ENCODE data around the gene ERI2. TPM values are rescaled to one million over a fixed set of nuclear protein-coding genes. Genes with fewer than 3 reads are reported as not detected.

The ERI2 gene
- total RNA-seq, 4 donors from 2014 or later: 6.7 to 15.5 (median 12.0) TPM

DNA sequence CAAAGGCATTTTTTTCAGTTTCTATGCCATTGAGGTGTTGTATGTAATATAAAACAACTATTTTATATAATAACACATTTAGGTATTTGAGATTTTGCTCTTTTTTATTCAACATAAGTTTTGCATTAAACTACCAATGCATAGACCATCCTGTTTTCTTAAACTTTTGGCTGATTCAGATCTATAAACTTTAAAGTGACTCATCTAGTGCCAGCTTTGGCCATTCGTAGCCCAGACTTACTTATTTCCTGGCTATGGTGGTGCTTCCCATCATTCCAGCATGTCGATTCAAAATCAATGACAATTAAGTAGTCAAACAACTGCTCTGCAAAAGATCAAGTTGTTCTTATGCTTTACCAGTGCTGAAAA is 3.1 kb downstream of the ERI2 start:
- intact Hi-C loops (cut with DNase I; ENCODE audit: low total_unique reads): no loop called here

DNA sequence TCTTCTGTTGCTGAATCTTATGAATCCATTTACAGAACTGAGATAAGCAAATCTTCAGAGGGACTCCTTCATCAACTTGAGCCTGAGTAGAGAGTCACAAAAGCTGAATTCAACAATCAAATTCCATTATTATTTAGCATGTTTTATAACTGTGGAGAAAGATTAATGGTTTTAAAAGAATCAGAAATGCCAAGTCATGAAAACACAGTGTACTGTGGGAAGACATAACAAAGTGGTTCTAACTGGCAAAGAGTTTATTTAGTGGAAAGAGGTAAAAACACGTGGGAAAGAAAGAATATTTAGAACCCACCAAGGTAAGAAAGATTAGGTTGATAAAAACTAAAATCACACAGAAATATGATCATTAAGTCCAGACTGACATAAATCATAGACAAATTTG is 5.0 kb downstream of the ERI2 start:
- TF ChIP-seq POLR2A (IDR thresholded peaks at IDR 0.05): no peak
- TF ChIP-seq, protein P1, sequence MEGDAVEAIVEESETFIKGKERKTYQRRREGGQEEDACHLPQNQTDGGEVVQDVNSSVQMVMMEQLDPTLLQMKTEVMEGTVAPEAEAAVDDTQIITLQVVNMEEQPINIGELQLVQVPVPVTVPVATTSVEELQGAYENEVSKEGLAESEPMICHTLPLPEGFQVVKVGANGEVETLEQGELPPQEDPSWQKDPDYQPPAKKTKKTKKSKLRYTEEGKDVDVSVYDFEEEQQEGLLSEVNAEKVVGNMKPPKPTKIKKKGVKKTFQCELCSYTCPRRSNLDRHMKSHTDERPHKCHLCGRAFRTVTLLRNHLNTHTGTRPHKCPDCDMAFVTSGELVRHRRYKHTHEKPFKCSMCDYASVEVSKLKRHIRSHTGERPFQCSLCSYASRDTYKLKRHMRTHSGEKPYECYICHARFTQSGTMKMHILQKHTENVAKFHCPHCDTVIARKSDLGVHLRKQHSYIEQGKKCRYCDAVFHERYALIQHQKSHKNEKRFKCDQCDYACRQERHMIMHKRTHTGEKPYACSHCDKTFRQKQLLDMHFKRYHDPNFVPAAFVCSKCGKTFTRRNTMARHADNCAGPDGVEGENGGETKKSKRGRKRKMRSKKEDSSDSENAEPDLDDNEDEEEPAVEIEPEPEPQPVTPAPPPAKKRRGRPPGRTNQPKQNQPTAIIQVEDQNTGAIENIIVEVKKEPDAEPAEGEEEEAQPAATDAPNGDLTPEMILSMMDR (IDR thresholded peaks at IDR 0.05): no peak
- H3K4me3 ChIP-seq (ENCODE audit: low read depth, poor library complexity, severe bottlenecking): no peak overlapping the region
- 53 to 67% methylated on average over 1 of the region's 1 CpG for WGBS, 2 donors
- intact Hi-C loops (cut with DNase I; ENCODE audit: low total_unique reads): no loop called here
- no peak for DNase-seq (ENCODE audit: low spot score in 2 of 2)

More for the DNA sequence above, 3.1 kb downstream of the ERI2 start:
- DNase-seq (ENCODE audit: low spot score in 2 of 2): no peak
- 66 to 67% methylated on average over 2 of the region's 2 CpGs for WGBS, 2 donors
- TF ChIP-seq, protein P1 (IDR thresholded peaks at IDR 0.05): no peak
- no peak for TF ChIP-seq POLR2A (IDR thresholded peaks at IDR 0.05)
- no peak overlapping the region for H3K4me3 ChIP-seq (ENCODE audit: low read depth, poor library complexity, severe bottlenecking)

DNA sequence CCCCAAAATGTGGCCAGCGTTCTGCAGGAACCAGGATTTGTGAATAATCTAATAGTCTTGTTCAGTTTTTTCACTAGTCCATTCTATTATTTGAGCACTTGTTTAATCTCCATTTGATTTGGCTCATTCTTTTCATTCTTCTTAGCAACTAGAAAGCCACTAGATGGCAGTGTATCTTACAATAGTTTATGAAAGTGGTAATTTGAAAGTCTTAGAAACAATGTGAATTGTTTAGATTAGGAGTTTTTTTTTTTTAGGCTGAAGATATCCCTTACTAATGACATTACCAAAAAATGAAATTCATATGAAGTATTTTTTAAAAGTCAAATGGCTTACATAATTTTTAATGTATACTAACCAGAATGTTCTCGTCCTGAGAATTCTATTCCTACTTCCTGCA is 6.7 kb downstream of the ERI2 start:
- WGBS, 2 donors: 47 to 65% methylated on average over 2 of the region's 2 CpGs

DNA sequence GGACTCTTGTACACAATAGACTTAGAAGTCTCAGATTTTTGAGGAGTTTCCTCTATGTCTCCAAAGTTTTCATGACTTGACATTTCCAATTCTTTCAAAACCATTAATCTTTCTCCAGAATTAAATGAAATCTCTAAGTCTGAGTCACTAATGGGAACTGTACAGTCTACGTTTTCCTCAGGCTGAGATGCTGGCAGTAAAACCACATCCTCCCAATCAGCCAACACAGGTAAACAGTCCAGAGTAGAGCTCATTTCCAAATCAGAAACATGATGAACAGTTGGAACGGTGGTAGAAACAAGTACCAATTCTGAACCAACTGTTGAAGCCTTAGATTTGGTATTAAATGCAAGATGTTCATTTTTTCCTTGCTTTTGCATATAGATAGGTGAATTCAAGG is 7.9 kb downstream of the ERI2 start:
- H3K4me3 ChIP-seq (ENCODE audit: low read depth, poor library complexity, severe bottlenecking): no peak overlapping the region
- 73 to 74% methylated on average over 2 of the region's 2 CpGs for WGBS, 2 donors
- DNase-seq (ENCODE audit: low spot score in 2 of 2): no peak
- intact Hi-C loops (cut with DNase I; ENCODE audit: low total_unique reads): no loop called here
- TF ChIP-seq, protein P1 (IDR thresholded peaks at IDR 0.05): no peak
- no peak for TF ChIP-seq POLR2A (IDR thresholded peaks at IDR 0.05)

More for the DNA sequence above, 6.7 kb downstream of the ERI2 start:
- H3K4me3 ChIP-seq (ENCODE audit: low read depth, poor library complexity, severe bottlenecking): no peak overlapping the region
- intact Hi-C loops (cut with DNase I; ENCODE audit: low total_unique reads): no loop called here
- DNase-seq (ENCODE audit: low spot score in 2 of 2): no peak
- no peak for TF ChIP-seq POLR2A (IDR thresholded peaks at IDR 0.05)
- TF ChIP-seq, protein P1 (IDR thresholded peaks at IDR 0.05): no peak

DNA sequence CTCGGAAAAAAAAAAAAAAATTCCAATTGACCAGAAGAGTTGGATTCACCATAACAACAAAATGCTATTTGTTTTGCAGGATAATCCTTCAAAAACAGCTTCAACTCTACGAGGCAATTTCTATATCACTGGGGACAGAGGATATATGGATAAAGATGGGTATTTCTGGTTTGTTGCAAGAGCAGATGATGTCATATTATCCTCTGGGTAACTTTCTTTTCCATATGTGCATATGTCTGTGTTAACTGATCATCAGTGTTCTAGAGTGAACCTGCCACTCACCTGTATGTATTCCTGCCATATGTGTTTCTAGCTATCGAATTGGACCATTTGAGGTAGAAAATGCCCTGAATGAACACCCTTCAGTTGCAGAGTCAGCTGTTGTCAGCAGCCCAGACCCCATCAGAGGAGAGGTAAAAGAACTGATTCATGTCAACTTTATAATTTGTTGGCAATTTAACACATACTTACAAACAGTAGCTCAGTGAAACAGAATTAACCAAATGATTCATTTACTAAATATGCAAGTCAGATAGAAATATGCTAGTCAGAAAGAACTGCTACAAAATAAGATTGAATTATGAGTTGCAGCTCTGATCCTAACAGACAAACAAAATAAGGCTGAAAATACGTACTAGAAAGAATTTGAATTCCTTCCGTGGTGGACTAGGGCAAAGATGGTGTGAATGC is 14.2 kb downstream of the ERI2 start:
- TF ChIP-seq, protein P1 (IDR thresholded peaks at IDR 0.05): no peak
- TF ChIP-seq POLR2A (IDR thresholded peaks at IDR 0.05): no peak
- intact Hi-C loops (cut with DNase I; ENCODE audit: low total_unique reads): no loop called here
- H3K4me3 ChIP-seq (ENCODE audit: low read depth, poor library complexity, severe bottlenecking): no peak overlapping the region
- no peak for DNase-seq (ENCODE audit: low spot score in 2 of 2)
- WGBS, 2 donors: 74 to 75% methylated on average over 5 of the region's 5 CpGs

DNA sequence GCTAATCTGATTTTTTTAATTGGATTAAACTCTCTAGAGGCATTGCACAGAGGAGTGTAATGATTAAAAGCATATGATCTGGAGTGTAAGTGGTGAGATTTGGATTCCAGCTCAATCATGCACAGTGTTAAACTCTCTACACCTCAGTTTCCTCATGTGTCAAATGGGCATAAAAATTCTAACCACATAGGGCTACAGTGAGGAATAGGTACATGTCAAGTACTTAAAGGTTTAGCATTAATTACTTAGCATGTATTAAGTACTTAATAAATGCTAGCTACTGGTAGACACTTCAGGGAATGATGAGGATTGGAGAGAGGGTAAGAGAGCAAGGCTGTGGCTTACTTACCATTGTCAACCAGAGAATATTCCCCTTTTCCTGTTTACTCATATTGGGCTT is 17.1 kb downstream of the ERI2 start:
- H3K4me3 ChIP-seq (ENCODE audit: low read depth, poor library complexity, severe bottlenecking): no peak overlapping the region
- DNase-seq (ENCODE audit: low spot score in 2 of 2): no peak
- intact Hi-C loops (cut with DNase I; ENCODE audit: low total_unique reads): no loop called here
- no peak for TF ChIP-seq POLR2A (IDR thresholded peaks at IDR 0.05)
- TF ChIP-seq, protein P1 (IDR thresholded peaks at IDR 0.05): no peak

Measured in lower leg skin (tissue), 4 donors.